ENCODE data around the gene BOD1L1.

- no peak for TF ChIP-seq POLR2AphosphoS5 (IDR thresholded peaks at IDR 0.05; ENCODE audit: borderline replicate concordance, low read depth, low read length)
- no peak for TF ChIP-seq EZH2 (IDR thresholded peaks at IDR 0.05)
- TF ChIP-seq FOXP2 (optimal IDR thresholded peaks at IDR 0.05; ENCODE audit: control extremely low read depth, extremely low read length, insufficient read depth), result no peak
These were observed 15.0 kb downstream of the BOD1L1 start for GRCh38 chr4:13612569-13612968.
